ENCODE data around the gene HSDL1. TPM values are rescaled to one million over a fixed set of nuclear protein-coding genes. Genes with fewer than 3 reads are reported as not detected.

HSDL1 gene
- 25.1 and 33.5 TPM in 2 replicates for total RNA-seq

- peak; percentile 87 to 92 for DNase-seq (ENCODE audit: low read depth in 2 of 2)
Measured at GRCh38 chr16:84144859-84145639, at the start of gene HSDL1, which contains the start of gene DNAAF1. Gene HSDL1 (minus strand): TSS chr16:84145177. CDS start chr16:84131321, 13,856 bp downstream. Gene DNAAF1 (plus strand): TSS chr16:84145308. CDS start chr16:84145441, 133 bp downstream.

GRCh38 chr16:84194018-84194417, 49.0 kb upstream of the HSDL1 start:
- DNase-seq (ENCODE audit: low read depth in 2 of 2): no peak

- no peak for DNase-seq (ENCODE audit: low read depth in 2 of 2)
Measured at GRCh38 chr16:84193480-84193879, 48.5 kb upstream of the HSDL1 start.

- DNase-seq (ENCODE audit: low read depth in 2 of 2): no peak
Measured at GRCh38 chr16:84191466-84191865, 46.5 kb upstream of the HSDL1 start.

GRCh38 chr16:84190731-84191388, 45.9 kb upstream of the HSDL1 start, which contains the start of gene ADAD2:
Gene ADAD2 (plus strand): TSS chr16:84191157. CDS start chr16:84191231, 74 bp downstream.
- DNase-seq (ENCODE audit: low read depth in 2 of 2): peak in 1 of 2 donors; percentile 23

GRCh38 chr16:84186685-84187437, 41.9 kb upstream of the HSDL1 start, which contains the start of gene TAF1C:
Gene TAF1C (minus strand): TSS chr16:84187057. CDS start chr16:84184988, 2,069 bp downstream.
- DNase-seq (ENCODE audit: low read depth in 2 of 2): peak; percentile 96 to 97

- DNase-seq (ENCODE audit: low read depth in 2 of 2): peak in 1 of 2 donors; percentile 77
Measured at GRCh38 chr16:84184775-84185174, 39.8 kb upstream of the HSDL1 start.

- DNase-seq (ENCODE audit: low read depth in 2 of 2): peak in 1 of 2 donors; percentile 65
Measured at GRCh38 chr16:84183911-84184591, 39.1 kb upstream of the HSDL1 start.

- no peak for DNase-seq (ENCODE audit: low read depth in 2 of 2)
Measured at GRCh38 chr16:84183572-84183875, 38.5 kb upstream of the HSDL1 start.

- no peak for DNase-seq (ENCODE audit: low read depth in 2 of 2)
Measured at GRCh38 chr16:84182680-84183571, 37.9 kb upstream of the HSDL1 start.

GRCh38 chr16:84182104-84182503, 37.1 kb upstream of the HSDL1 start:
- no peak for DNase-seq (ENCODE audit: low read depth in 2 of 2)

- no peak for DNase-seq (ENCODE audit: low read depth in 2 of 2)
Measured at GRCh38 chr16:84181144-84181915, 36.4 kb upstream of the HSDL1 start.

GRCh38 chr16:84180519-84181140, 35.7 kb upstream of the HSDL1 start:
- DNase-seq (ENCODE audit: low read depth in 2 of 2): no peak

GRCh38 chr16:84179612-84180320, 34.8 kb upstream of the HSDL1 start:
- no peak for DNase-seq (ENCODE audit: low read depth in 2 of 2)

- DNase-seq (ENCODE audit: low read depth in 2 of 2): no peak
Measured at GRCh38 chr16:84178892-84179611, 34.1 kb upstream of the HSDL1 start.

- no peak for DNase-seq (ENCODE audit: low read depth in 2 of 2)
Measured at GRCh38 chr16:84178146-84178765, 33.3 kb upstream of the HSDL1 start.

- peak in 1 of 2 donors; percentile 25 for DNase-seq (ENCODE audit: low read depth in 2 of 2)
Measured at GRCh38 chr16:84177741-84178073, 32.7 kb upstream of the HSDL1 start.

Measured in lung microvascular endothelial cell (primary cell).